ENCODE measurements around the gene VMO1.

VMO1 gene

DNA sequence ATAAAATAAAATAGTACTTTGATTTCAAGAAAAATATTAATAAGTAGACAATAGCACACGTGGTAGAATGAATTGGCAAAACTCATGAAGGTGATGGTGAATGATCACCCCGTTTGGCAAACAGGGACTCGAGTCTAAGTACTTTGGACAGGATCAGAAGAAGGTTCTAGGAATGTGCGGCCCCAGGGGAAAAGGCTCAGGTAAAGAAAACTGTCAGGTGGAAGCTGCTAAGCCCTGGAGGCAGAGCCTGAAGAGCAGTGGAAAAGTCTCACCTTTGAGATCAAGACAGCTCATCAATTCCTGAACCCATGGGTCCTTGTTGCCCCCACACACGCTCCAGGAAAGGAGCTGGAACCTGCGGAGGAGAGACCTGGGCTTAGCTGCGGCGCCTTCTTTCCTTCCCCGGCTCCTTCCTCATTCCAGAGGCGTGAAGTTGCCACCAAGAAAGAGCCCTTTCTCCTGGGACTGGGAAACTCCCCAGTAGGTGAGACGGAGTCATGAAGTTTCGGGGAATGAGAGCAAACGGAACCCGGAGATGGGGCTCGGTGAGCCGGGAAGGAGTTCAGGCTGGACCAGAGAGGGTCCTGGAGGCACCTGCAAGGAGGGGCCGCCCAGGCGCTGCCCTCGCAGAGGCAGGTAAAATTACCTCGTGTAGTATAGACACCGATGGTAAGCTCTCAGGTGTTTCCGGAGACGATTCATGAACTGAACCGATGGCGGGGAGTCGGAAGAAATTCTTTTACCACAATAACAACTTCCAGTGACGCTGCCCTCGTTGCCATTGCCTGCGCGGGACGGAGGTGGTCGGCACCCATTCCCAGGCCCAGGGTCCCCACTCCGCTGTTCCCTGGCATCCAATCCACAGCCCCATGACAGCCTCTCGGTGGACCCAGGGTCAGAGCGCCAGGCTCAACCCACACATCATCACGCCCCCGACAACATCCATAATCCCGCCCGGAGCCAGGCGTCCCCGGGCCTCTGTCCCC, 47.7 kb downstream of the VMO1 start:
- Histone ChIP-seq H3K36me3 (ENCODE audit: control insufficient read depth, low read length) (no peaks in the 10 kb centered on the region), H3K79me2 (ENCODE audit: control insufficient read depth, low read length) (no peaks in the 10 kb centered on the region), H3K27ac (ENCODE audit: low read depth, low read length) (no peak overlapping the region), H3F3A (ENCODE audit: control insufficient read depth, insufficient read depth) (0 out of 2 replicates have a peak, but pooled peaks cover 5% of the 10 kb centered on the region), H3K27me3 (ENCODE audit: control insufficient read depth, low read length) (peaks cover 35% of the 10 kb centered on the region), H4K20me1 (ENCODE audit: control insufficient read depth, insufficient read depth, low read depth, low read length) (no peaks in the 10 kb centered on the region; the same call in 1 of the 2 replicates), H3K4me2 (ENCODE audit: low read length) (peak overlapping the region; percentile 74), H3K4me3 (ENCODE audit: low read length) (peak overlapping the region; percentile 62), H3K9me3 (ENCODE audit: control insufficient read depth, insufficient read depth, low read length) (no peaks in the 10 kb centered on the region), H3K4me1 (ENCODE audit: control insufficient read depth, low read length) (peaks cover 27% of the 10 kb centered on the region), H3K9me2 (replicated peaks; ENCODE audit: control insufficient read depth, low read length) (no peaks in the 10 kb centered on the region)
- TF ChIP-seq, protein P1, sequence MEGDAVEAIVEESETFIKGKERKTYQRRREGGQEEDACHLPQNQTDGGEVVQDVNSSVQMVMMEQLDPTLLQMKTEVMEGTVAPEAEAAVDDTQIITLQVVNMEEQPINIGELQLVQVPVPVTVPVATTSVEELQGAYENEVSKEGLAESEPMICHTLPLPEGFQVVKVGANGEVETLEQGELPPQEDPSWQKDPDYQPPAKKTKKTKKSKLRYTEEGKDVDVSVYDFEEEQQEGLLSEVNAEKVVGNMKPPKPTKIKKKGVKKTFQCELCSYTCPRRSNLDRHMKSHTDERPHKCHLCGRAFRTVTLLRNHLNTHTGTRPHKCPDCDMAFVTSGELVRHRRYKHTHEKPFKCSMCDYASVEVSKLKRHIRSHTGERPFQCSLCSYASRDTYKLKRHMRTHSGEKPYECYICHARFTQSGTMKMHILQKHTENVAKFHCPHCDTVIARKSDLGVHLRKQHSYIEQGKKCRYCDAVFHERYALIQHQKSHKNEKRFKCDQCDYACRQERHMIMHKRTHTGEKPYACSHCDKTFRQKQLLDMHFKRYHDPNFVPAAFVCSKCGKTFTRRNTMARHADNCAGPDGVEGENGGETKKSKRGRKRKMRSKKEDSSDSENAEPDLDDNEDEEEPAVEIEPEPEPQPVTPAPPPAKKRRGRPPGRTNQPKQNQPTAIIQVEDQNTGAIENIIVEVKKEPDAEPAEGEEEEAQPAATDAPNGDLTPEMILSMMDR (IDR thresholded peaks at IDR 0.05; ENCODE audit: low read depth, low read length, poor library complexity, severe bottlenecking) = no peak
- TF ChIP-seq EZH2phosphoT487 (IDR thresholded peaks at IDR 0.05; ENCODE audit: borderline replicate concordance, low read length) = 0 out of 2 replicates have a peak, but pooled peaks have one; percentile 24

DNA sequence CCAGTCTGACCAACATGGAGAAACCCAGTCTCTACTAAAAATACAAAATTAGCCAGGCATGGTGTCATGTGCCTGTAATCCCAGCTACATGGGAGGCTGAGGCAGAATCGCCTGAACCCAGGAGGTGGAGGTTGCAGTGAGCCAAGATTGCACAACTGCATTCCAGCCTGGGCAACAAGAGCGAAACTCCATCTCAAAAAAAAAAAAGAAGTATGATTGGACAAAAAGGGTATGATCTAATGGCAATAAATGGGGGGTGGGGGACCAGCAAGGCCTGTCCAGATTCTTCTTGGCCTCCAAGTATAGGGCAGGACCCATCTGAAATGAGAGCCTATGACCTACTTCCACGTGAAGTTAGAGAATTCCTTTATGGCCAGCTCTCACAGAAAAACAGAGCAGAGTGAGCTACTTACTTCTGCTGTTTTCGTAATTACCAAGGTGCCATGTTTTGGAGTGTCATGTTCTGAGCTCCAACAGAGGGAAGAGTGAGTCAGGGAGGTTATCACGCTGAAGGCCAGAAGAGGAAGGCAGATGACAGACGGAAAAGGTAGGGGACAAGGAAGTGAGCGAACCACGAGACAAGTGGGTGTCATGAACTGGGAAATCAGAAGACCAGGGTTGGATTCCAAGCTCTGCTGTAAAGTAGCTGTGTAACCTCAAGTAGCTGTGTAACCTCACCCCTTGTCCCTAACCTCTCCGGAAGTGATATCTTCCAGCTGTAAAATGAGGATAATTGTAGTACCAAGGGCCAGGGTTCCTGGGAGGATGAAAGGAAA, 50.1 kb downstream of the VMO1 start:
- H3K27ac ChIP-seq (ENCODE audit: low read depth, low read length) = no peak overlapping the region
- no peaks in the 10 kb centered on the region for H3K36me3 ChIP-seq (ENCODE audit: control insufficient read depth, low read length)
- peaks cover 8% of the 10 kb centered on the region; the same call in 1 of the 2 replicates for H3F3A ChIP-seq (ENCODE audit: control insufficient read depth, insufficient read depth)
- H3K4me1 ChIP-seq (ENCODE audit: control insufficient read depth, low read length) = peaks cover 41% of the 10 kb centered on the region
- TF ChIP-seq, protein P1 (IDR thresholded peaks at IDR 0.05; ENCODE audit: low read depth, low read length, poor library complexity, severe bottlenecking) = no peak
- no peak for TF ChIP-seq EZH2phosphoT487 (IDR thresholded peaks at IDR 0.05; ENCODE audit: borderline replicate concordance, low read length)
- peaks cover 30% of the 10 kb centered on the region for H3K27me3 ChIP-seq (ENCODE audit: control insufficient read depth, low read length)
- H3K9me3 ChIP-seq (ENCODE audit: control insufficient read depth, insufficient read depth, low read length) = no peaks in the 10 kb centered on the region
- peaks cover 4% of the 10 kb centered on the region for H3K79me2 ChIP-seq (ENCODE audit: control insufficient read depth, low read length)
- no peak overlapping the region for H3K4me2 ChIP-seq (ENCODE audit: low read length)
- no peak overlapping the region for H3K4me3 ChIP-seq (ENCODE audit: low read length)
- H3K9me2 ChIP-seq (replicated peaks; ENCODE audit: control insufficient read depth, low read length) = no peaks in the 10 kb centered on the region
- H4K20me1 ChIP-seq (ENCODE audit: control insufficient read depth, insufficient read depth, low read depth, low read length) = no peaks in the 10 kb centered on the region; the same call in 1 of the 2 replicates
